ENCODE data around the gene CHAMP1. TPM values are rescaled to one million over a fixed set of nuclear protein-coding genes. Genes with fewer than 3 reads are reported as not detected.

The CHAMP1 gene
- total RNA-seq, 4 donors from 2014 or later: 15.6 to 32.1 (median 18.0) TPM

GRCh38 chr13:114315074-114315785, 927 bp downstream of the CHAMP1 start:
- Histone ChIP-seq H3K4me1 (peaks cover 7 to 23% of the 10 kb centered on the region in 2 donors), H3K4me3 (replicated peaks in 1 of 3) (peak overlapping the region; percentile 51 to 91 (median 82)), H3K36me3 (no peaks in the 10 kb centered on the region), H3K27ac (peak overlapping the region in 2 of 3 donors; percentile 83 to 94), H3K9me3 (no peaks in the 10 kb centered on the region), H3K27me3 (no peaks in the 10 kb centered on the region)
- no peak for TF ChIP-seq POLR2A (IDR thresholded peaks at IDR 0.05)
- no peak for TF ChIP-seq CTCF (IDR thresholded peaks at IDR 0.05)
- 21 to 32% methylated on average over 7 of the region's 7 CpGs for WGBS, 2 donors
- intact Hi-C loops (cut with DNase I): no loop called here
- DNase-seq: no peak

GRCh38 chr13:114318624-114319023, 4.3 kb downstream of the CHAMP1 start:
- Histone ChIP-seq H3K27ac (no peak overlapping the region), H3K4me3 (replicated peaks in 1 of 3) (no peak overlapping the region), H3K36me3 (peaks cover 10 to 16% of the 10 kb centered on the region in 2 donors), H3K27me3 (no peaks in the 10 kb centered on the region), H3K9me3 (no peaks in the 10 kb centered on the region), H3K4me1 (peaks cover 7 to 17% of the 10 kb centered on the region in 2 donors)
- WGBS, 2 donors: 41 to 56% methylated on average over 1 of the region's 1 CpG
- no peak for DNase-seq
- intact Hi-C loops (cut with DNase I): no loop called here
- TF ChIP-seq POLR2A (IDR thresholded peaks at IDR 0.05) (no peak), CTCF (IDR thresholded peaks at IDR 0.05) (no peak)

GRCh38 chr13:114319441-114319913, 5.2 kb downstream of the CHAMP1 start:
- H3K27me3 ChIP-seq: no peaks in the 10 kb centered on the region
- H3K4me3 ChIP-seq (replicated peaks in 1 of 3): no peak overlapping the region
- TF ChIP-seq POLR2A (IDR thresholded peaks at IDR 0.05): no peak
- TF ChIP-seq CTCF (IDR thresholded peaks at IDR 0.05): no peak
- no peak overlapping the region for H3K27ac ChIP-seq
- no peaks in the 10 kb centered on the region for H3K9me3 ChIP-seq
- 79 to 80% methylated on average over 3 of the region's 3 CpGs for WGBS, 2 donors
- DNase-seq: no peak
- intact Hi-C loops (cut with DNase I): no loop called here
- H3K36me3 ChIP-seq: peaks cover 19 to 24% of the 10 kb centered on the region in 2 donors
- H3K4me1 ChIP-seq: peaks cover 7 to 15% of the 10 kb centered on the region in 2 donors

GRCh38 chr13:114320065-114320464, 5.8 kb downstream of the CHAMP1 start:
- intact Hi-C loops (cut with DNase I): no loop called here
- no peaks in the 10 kb centered on the region for H3K27me3 ChIP-seq
- peaks cover 25 to 30% of the 10 kb centered on the region in 2 donors for H3K36me3 ChIP-seq
- no peak overlapping the region for H3K4me3 ChIP-seq (replicated peaks in 1 of 3)
- no peak for DNase-seq
- no peak overlapping the region for H3K27ac ChIP-seq
- no peaks in the 10 kb centered on the region for H3K9me3 ChIP-seq
- TF ChIP-seq CTCF (IDR thresholded peaks at IDR 0.05) (no peak), POLR2A (IDR thresholded peaks at IDR 0.05) (no peak)
- H3K4me1 ChIP-seq: peaks cover 5 to 14% of the 10 kb centered on the region in 2 donors

- no peak for TF ChIP-seq POLR2A (IDR thresholded peaks at IDR 0.05)
- no peak for TF ChIP-seq CTCF (IDR thresholded peaks at IDR 0.05)
- H3K27me3 ChIP-seq: no peaks in the 10 kb centered on the region
- no peak for DNase-seq
- no peak overlapping the region for H3K27ac ChIP-seq
- WGBS, 2 donors: 89 to 96% methylated on average over 3 of the region's 3 CpGs
- peaks cover 25 to 30% of the 10 kb centered on the region in 2 donors for H3K36me3 ChIP-seq
- intact Hi-C loops (cut with DNase I): no loop called here
- H3K4me3 ChIP-seq (replicated peaks in 1 of 3): no peak overlapping the region
- H3K4me1 ChIP-seq: peaks cover 0 to 3% of the 10 kb centered on the region in 2 donors
- no peaks in the 10 kb centered on the region for H3K9me3 ChIP-seq
These were observed 7.0 kb downstream of the CHAMP1 start for GRCh38 chr13:114321256-114321655.
